ENCODE measurements around the gene SNRNP27. TPM values are rescaled to one million over a fixed set of nuclear protein-coding genes. Genes with fewer than 3 reads are reported as not detected.

The SNRNP27 gene
- total RNA-seq, 4 donors from 2014 or later: 109 to 161 (median 130) TPM

DNA sequence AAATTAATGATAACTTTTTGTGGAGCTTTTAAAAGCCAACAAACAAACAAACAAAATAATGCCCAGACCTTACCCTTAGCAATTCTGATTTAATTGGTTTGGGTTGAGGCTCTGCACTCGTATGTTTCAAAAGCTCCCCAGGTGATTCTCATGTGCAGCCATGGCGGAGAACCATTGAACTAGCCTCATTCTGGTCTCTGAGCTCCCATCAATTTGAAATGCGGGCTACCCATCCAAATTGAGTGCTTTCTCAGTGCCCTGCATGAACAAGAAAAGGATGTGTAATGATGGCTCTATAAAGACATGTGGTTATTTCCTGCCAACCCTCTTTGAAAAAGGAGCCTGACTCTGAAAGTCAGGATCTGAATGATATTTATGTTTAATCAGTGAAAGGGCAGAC lies 29.4 kb downstream of the SNRNP27 start:
- no peak overlapping the region for H3K27ac ChIP-seq
- intact Hi-C loops (cut with DNase I; ENCODE audit: low total_unique reads) (no loop called here), in situ Hi-C loops (cut with MboI; ENCODE audit: low sequenced_read_pairs in 4 of 4) (loop anchor here in 2 of 4 donors (25.0 kb wide), 2 partner anchors 139 to 364 kb away; partner anchors contain the start of gene SNRPG (in 2 of the 2))
- DNase-seq (no peak), ATAC-seq (no peak)
- no peak for TF ChIP-seq CTCF (IDR thresholded peaks at IDR 0.05 in 4 of 5, conservative IDR thresholded peaks at IDR 0.05 in 1 of 5)
- no peak for TF ChIP-seq POLR2A (IDR thresholded peaks at IDR 0.05)
- peaks cover 0 to 27% of the 10 kb centered on the region in 2 donors for H3K36me3 ChIP-seq
- no peak overlapping the region for H3K4me3 ChIP-seq
- H3K4me1 ChIP-seq: peaks cover 1 to 10% of the 10 kb centered on the region in 2 donors
- H3K9me3 ChIP-seq: no peaks in the 10 kb centered on the region
- H3K27me3 ChIP-seq: no peaks in the 10 kb centered on the region

DNA sequence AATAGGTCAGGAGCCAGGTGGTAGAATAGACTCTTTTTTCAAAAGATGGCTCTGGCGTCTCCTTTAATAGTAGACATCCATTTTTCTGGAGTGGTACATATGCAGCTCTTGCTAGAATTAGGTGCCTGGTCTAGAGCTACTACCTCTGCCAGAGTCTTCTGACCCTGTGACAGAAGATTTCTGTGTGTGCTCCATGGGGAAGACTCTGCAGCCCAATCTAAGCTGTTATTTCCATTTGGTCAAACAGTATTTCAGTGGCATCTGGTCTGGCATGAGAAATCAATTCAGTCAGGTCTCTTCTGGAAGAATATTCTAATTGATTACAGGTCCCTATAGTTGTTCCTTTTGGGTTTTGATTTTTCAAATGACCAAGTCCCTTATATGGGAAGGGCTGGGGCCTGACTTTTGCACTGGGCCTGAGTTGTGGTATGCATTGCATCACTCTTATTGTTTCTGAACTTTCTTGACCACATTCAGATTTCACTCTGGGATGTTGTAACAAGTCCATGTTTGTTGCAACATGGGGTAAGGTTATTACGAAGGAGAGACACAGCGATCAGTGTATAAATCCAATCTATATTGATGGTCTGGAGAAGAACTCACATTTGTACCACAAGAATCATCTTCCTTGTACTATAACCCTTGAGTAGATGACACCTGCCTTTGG lies 33.2 kb downstream of the SNRNP27 start:
- TF ChIP-seq CTCF (IDR thresholded peaks at IDR 0.05 in 4 of 5, conservative IDR thresholded peaks at IDR 0.05 in 1 of 5) (no peak), POLR2A (IDR thresholded peaks at IDR 0.05) (no peak)
- intact Hi-C loops (cut with DNase I; ENCODE audit: low total_unique reads): no loop called here
- H3K36me3 ChIP-seq: peaks cover 0 to 10% of the 10 kb centered on the region in 2 donors

GRCh38 chr2:69931832-69932595 lies 38.3 kb downstream of the SNRNP27 start:
- H3K4me1 ChIP-seq: peaks cover 16 to 25% of the 10 kb centered on the region in 2 donors
- in situ Hi-C loops (cut with MboI; ENCODE audit: low sequenced_read_pairs in 4 of 4): no loop called here
- ATAC-seq: no peak
- H3K4me3 ChIP-seq: no peak overlapping the region
- peaks cover 0 to 29% of the 10 kb centered on the region in 2 donors for H3K36me3 ChIP-seq
- no peak for DNase-seq
- intact Hi-C loops (cut with DNase I; ENCODE audit: low total_unique reads): no loop called here
- TF ChIP-seq POLR2A (IDR thresholded peaks at IDR 0.05) (no peak), CTCF (IDR thresholded peaks at IDR 0.05 in 4 of 5, conservative IDR thresholded peaks at IDR 0.05 in 1 of 5) (no peak)
- H3K27ac ChIP-seq: no peak overlapping the region
- H3K9me3 ChIP-seq: no peaks in the 10 kb centered on the region
- H3K27me3 ChIP-seq: no peaks in the 10 kb centered on the region

More for the DNA sequence above, 33.2 kb downstream of the SNRNP27 start:
- H3K9me3 ChIP-seq: no peaks in the 10 kb centered on the region
- in situ Hi-C loops (cut with MboI; ENCODE audit: low sequenced_read_pairs in 4 of 4): no loop called here
- ATAC-seq (peak; percentile 35 to 71), DNase-seq (no peak)
- no peaks in the 10 kb centered on the region for H3K27me3 ChIP-seq
- peaks cover 4 to 9% of the 10 kb centered on the region in 2 donors for H3K4me1 ChIP-seq
- no peak overlapping the region for H3K27ac ChIP-seq
- no peak overlapping the region for H3K4me3 ChIP-seq

DNA sequence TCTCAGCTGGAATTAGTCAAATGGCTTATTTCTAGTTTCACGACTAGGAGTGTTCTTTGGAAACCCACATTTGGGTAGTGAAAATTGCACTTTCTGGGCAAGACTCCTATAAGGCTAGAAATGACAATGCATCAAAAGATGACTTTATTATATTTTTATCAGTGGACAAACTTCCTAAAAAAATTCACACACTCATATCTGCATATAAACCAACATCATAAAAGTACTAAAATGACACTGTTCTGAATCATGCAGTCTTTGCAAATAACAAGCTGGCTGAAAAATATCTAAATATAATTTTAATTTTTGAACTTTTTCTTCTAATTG lies 38.8 kb downstream of the SNRNP27 start:
- H3K4me1 ChIP-seq: peaks cover 16 to 25% of the 10 kb centered on the region in 2 donors
- H3K27me3 ChIP-seq: no peaks in the 10 kb centered on the region
- ATAC-seq (no peak), DNase-seq (no peak)
- intact Hi-C loops (cut with DNase I; ENCODE audit: low total_unique reads): no loop called here
- no peak overlapping the region for H3K27ac ChIP-seq
- in situ Hi-C loops (cut with MboI; ENCODE audit: low sequenced_read_pairs in 4 of 4): no loop called here
- TF ChIP-seq POLR2A (IDR thresholded peaks at IDR 0.05) (no peak), CTCF (IDR thresholded peaks at IDR 0.05 in 4 of 5, conservative IDR thresholded peaks at IDR 0.05 in 1 of 5) (no peak)
- H3K4me3 ChIP-seq: no peak overlapping the region
- H3K36me3 ChIP-seq: peaks cover 0 to 34% of the 10 kb centered on the region in 2 donors
- H3K9me3 ChIP-seq: no peaks in the 10 kb centered on the region

Measured in gastrocnemius medialis (tissue), 4 donors.